PC-3 (cell line): Measurements from ENCODE around the gene DNAH3.

Experiments
- EZH2phosphoT487 ChIP-seq: fragments of 300-600 bp; sonication (generic); IDR thresholded peaks from 2 replicates; pipeline ENCODE4 v1.6.1; 2018; ENCODE audit warnings: mild to moderate bottlenecking, antibody characterized with exemption, low read length, borderline replicate concordance
- TF ChIP-seq, protein P1 (sequence below): fragments of 300-600 bp; sonication (generic); conservative IDR thresholded peaks from 2 replicates; pipeline ENCODE4 v1.5.1; 2017; ENCODE audit warnings: antibody characterized with exemption, low read depth, mild to moderate bottlenecking, low read length

DNA sequence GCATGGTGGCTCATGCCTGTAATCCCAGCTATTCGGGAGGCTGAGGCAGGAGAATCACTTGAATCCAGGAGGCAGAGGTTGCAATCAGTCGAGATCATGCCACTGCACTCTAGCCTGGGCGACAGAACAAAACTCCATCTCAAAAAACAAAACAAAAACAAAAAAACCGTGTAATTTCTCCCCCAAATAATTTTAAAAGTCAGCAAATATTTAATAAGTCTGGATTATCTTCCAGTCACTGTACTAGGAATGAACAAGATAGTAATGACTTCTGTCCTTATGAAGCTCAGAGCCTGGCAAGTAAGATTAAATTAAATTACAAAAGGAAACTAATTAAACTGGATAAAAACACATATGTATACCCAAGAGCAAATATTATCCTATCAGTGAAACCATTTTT, 113.5 kb downstream of the DNAH3 start:
- TF ChIP-seq, protein P1, sequence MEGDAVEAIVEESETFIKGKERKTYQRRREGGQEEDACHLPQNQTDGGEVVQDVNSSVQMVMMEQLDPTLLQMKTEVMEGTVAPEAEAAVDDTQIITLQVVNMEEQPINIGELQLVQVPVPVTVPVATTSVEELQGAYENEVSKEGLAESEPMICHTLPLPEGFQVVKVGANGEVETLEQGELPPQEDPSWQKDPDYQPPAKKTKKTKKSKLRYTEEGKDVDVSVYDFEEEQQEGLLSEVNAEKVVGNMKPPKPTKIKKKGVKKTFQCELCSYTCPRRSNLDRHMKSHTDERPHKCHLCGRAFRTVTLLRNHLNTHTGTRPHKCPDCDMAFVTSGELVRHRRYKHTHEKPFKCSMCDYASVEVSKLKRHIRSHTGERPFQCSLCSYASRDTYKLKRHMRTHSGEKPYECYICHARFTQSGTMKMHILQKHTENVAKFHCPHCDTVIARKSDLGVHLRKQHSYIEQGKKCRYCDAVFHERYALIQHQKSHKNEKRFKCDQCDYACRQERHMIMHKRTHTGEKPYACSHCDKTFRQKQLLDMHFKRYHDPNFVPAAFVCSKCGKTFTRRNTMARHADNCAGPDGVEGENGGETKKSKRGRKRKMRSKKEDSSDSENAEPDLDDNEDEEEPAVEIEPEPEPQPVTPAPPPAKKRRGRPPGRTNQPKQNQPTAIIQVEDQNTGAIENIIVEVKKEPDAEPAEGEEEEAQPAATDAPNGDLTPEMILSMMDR = no peak
- no peak for TF ChIP-seq EZH2phosphoT487
